ENCODE data around the gene ADGRG4.

DNA sequence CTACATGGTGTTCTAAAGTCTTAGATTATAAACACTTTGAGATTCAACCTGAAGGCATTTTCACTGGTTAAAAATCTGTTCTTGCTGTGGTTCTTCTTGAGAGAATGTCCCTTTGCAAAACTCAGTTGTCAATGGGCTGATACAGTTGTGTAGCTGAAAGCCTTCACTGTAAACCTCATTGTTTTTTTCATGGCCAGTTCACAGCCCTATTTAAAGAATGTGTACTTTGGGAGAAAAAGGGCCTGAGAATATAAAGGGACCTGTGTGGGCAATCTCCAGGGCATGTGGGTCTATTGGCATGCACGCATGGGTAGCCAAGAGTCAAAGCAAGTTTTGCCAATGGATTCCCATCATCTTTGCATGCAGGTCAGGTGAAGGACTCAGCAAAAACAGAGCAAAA, 41.8 kb upstream of the ADGRG4 start:
- TF ChIP-seq, protein P1, sequence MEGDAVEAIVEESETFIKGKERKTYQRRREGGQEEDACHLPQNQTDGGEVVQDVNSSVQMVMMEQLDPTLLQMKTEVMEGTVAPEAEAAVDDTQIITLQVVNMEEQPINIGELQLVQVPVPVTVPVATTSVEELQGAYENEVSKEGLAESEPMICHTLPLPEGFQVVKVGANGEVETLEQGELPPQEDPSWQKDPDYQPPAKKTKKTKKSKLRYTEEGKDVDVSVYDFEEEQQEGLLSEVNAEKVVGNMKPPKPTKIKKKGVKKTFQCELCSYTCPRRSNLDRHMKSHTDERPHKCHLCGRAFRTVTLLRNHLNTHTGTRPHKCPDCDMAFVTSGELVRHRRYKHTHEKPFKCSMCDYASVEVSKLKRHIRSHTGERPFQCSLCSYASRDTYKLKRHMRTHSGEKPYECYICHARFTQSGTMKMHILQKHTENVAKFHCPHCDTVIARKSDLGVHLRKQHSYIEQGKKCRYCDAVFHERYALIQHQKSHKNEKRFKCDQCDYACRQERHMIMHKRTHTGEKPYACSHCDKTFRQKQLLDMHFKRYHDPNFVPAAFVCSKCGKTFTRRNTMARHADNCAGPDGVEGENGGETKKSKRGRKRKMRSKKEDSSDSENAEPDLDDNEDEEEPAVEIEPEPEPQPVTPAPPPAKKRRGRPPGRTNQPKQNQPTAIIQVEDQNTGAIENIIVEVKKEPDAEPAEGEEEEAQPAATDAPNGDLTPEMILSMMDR (conservative IDR thresholded peaks at IDR 0.05; ENCODE audit: low read depth, low read length), result no peak
- TF ChIP-seq EZH2 (IDR thresholded peaks at IDR 0.05; ENCODE audit: borderline replicate concordance, low read depth, low read length, poor library complexity, severe bottlenecking), result no peak
